ENCODE results near the gene CTAGE1.
"Not testable (repeated sequence)": the region's sequence is repeated elsewhere in the genome, so short reads cannot be mapped to it uniquely, and the experiment has no call there.

CTAGE1 gene

DNA sequence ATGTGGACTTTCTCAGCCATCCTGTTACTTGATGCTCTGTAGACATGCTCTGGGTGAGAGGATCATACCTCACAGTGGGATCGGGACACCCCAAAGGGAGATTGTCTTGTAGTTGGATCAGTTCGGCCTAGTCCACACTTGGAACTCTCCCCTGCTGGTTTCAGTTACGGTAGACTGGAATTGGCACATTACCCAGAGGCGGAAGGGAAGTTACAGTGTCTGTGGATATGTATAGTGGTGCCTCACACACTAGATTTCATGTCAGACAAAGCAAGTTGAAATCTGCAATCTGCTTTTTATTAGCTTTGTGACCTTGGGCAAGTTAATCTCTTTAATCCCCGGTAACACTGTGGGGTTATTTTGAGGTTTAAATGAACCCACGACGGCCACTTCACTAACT is 16.2 kb upstream of the CTAGE1 start:
- DNase-seq = no peak

DNA sequence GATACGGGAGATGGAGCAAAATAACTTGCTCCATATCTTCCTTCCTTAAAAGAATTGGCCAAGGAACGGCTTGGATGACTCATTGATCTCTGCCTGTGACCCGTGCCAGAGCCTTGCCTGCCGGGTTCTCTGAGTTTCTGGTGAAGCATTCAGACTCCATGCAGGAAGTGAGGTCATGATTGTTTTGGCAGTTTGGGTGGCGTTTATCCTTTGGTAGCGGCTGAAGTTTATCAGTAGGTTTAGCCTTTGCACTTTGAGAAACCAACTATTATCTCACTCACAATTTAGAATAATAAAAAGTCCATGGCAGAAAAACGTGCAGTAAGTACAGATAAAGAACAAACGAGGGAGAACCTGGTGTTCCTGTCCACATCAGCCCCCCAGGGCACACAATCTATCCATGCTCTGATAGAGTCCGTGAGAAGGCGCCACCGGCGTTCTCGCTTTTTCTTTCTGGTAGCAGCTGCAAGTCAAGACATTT is 15.0 kb upstream of the CTAGE1 start:
- DNase-seq = no peak

GRCh38 chr18:22429564-22429963 is 11.8 kb upstream of the CTAGE1 start:
- no peak for DNase-seq

- no peak for DNase-seq
Observed at GRCh38 chr18:22428672-22429071, 11.0 kb upstream of the CTAGE1 start.

DNA sequence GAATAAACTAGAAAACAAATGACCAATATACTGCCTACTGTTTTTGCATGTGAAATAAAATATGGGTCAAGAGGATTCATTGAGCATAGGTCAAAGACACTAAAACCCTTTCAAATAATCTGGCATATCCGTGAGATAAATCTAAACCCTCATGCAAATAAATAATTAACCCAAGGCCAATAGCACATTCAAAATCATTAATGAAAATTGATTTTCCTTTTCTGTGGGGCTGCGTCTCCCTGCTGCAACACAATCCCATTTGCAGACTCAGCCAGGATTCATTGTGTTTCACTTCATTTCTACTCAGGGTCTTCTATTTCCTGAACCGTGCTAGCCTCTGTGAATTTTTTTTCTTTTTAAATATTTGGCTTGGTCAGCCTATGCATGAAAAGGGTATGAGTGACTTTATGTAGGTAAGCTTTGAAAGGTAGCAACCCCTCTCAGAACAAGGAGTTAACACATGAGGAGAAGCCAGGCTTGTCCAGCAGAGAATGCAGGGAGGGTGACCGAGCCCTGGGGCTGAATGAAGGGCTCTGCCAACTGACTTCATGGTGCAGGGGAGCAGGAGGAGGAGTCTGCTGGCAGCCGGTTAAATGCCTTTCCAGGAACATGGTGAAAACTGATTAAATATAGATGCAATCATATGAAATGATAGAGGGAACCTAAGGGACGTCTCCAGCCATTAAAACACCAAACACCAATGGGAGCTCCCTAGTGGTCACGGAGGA is 10.3 kb upstream of the CTAGE1 start:
- DNase-seq = no peak

GRCh38 chr18:22424565-22424963 is 6.8 kb upstream of the CTAGE1 start:
- DNase-seq = no peak

DNA sequence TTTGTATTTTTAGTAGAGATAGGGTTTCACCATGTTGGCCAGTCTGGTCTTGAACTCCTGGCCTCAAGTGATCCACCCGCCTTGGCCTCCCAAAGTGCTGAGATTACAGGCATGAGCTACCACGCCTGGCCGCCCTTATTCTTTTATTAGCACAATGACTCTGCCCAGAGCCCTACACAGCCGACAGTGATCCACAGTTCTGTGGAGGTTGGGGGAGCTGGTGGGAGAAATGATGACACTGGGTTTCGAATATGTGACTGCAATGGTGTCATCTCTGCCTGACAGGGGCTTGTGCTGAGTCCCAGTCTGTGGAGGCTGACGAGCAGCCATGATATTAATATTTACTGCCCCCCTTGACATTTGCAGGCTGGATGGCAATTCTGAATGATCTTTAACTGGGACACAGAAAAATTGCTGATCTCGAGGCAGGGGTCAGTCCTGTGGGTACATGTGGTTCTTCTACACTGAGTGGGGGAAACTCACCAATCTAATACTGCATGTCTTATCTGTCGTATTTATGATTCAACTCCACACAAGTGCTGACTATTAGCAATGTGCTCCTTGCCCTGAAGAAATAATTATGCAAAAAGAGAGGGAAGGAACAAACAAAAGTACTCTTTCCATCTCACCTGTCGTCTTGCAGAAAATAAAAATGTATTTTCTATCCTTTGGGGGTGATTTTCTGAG is 6.3 kb upstream of the CTAGE1 start:
- DNase-seq = no peak

DNA sequence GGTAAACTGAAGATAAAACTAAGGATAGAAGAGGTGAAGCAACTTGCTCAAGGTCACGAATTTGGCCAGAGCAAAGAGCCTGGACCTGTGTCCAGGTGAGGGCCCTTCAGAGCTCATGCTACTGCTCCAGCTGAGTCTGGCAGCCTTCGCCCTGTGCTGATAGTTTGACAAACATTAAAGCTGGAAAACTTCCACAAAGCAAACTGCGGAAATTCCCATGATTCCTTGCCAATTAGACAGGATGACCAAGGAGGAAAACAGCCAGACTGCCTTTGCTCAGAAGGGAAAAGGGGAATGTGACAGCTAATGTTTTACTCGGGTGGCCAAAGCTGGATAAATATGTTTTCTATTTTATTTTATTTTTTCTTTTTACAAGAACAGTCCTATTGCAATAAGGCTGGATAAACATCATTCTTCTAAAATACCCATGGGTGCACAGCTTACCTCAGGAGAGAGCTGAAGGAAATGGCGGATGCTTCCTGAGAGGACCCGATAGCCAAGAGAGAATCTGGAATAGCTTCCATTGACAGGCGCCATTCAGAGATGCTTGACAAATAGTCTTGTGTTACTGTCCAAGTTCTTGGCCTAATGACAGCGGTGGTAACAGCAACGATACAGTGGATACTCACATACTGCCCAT is 5.3 kb upstream of the CTAGE1 start:
- DNase-seq = no peak

DNA sequence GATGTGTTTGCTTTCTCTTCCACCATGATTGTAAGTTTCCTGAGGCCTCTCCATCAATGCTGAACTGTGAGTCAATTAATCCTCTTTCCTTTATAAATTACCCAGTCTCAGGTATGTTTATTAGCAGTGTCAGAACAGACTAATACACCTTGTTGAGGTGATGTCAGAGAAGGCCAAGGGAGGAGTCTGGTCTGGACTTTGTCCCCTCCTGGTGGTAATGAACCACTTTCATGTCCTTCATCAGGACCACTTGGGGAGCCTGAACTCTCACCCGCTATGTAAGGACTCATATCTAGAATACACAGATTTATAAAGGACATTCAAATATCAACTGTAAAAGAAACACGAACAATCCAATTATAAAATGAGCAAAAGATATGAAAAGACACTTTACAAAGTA is 2.9 kb upstream of the CTAGE1 start:
- DNase-seq = no peak

DNA sequence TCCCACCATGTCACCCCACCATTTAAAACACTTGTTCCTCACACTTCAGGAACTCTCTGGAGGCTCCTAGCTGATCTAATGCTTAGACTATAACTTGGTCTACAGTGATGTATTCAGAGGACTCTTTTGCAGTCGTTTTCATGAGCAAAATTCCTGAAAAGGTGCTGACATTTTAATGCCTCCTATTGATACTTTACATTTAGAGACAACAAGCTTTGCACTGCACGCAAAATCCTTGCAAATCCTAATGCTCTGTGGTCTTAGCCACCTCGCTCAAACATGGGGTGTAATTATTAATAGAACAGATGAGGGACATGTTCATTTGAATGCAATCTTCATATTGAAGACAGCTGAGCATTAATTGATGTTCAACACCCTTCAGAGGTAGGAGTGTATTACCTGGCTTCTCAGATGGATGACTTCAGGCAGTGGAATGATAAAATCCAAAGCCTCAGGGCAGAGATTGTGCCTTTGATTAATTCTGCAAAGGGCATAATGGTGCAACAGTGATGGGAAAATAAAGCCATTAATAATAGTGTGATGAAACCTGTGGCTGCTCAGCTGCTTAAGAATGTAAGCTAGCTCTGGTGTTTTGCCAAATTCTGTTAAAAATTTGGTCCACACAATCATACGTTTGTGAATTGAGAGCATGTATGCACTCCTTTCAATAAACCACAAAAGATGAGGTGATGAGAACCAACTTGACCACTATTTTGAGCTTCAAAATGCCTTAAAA is 5.4 kb downstream of the CTAGE1 start:
- no peak for DNase-seq

GRCh38 chr18:22411446-22411845 is 6.3 kb downstream of the CTAGE1 start:
- DNase-seq = no peak

DNA sequence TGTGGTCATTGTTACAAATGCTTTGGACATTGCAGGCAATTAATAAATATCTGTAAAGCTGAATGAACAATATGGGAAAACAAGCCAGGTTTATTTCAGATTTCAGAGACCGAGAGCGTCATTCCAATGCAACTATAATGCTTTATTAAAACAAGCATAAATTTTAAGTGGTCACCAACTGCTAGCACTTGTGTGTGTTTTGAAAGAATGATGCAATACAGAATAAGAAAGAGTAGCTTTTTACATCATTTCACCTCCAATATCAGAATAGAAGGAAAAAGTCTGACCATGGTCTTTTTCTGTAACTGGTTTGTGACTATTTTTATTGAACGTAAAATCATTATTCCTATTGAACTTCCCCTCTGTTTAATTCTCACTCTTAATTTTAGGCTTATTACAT is 7.6 kb downstream of the CTAGE1 start:
- DNase-seq = no peak

GRCh38 chr18:22409445-22409844 is 8.3 kb downstream of the CTAGE1 start:
- DNase-seq = no peak

- no peak for DNase-seq
Observed at GRCh38 chr18:22408059-22408458, 9.7 kb downstream of the CTAGE1 start.

GRCh38 chr18:22405142-22405541 is 12.6 kb downstream of the CTAGE1 start:
- no peak for DNase-seq

- no peak for DNase-seq
Observed at GRCh38 chr18:22403950-22404349, 13.8 kb downstream of the CTAGE1 start.

- no peak for DNase-seq
Observed at GRCh38 chr18:22399949-22400348, 17.8 kb downstream of the CTAGE1 start.

- DNase-seq = no peak
Observed at GRCh38 chr18:22398464-22398863, 19.3 kb downstream of the CTAGE1 start.

DNA sequence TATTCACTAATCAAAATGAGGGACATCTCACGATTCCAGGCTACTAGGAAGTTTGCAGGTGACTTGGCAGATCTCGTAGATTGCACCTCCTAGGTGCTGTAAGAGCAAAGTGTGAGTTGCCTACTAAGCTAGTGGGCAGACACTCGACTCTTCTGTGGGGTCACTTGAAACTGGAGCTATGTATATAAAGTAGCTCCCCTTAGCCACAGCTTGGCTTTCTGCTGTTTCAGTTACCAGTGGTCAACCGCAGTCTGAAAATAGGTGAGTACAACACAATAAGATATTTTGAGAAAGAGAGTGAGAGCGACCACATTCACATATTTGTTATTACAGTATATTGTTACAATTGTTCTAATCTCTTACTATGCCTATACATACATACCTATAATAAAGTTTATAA is 23.3 kb downstream of the CTAGE1 start:
- DNase-seq = no peak

GRCh38 chr18:22393164-22393563 is 24.6 kb downstream of the CTAGE1 start:
- not testable (repeated sequence) for DNase-seq

DNA sequence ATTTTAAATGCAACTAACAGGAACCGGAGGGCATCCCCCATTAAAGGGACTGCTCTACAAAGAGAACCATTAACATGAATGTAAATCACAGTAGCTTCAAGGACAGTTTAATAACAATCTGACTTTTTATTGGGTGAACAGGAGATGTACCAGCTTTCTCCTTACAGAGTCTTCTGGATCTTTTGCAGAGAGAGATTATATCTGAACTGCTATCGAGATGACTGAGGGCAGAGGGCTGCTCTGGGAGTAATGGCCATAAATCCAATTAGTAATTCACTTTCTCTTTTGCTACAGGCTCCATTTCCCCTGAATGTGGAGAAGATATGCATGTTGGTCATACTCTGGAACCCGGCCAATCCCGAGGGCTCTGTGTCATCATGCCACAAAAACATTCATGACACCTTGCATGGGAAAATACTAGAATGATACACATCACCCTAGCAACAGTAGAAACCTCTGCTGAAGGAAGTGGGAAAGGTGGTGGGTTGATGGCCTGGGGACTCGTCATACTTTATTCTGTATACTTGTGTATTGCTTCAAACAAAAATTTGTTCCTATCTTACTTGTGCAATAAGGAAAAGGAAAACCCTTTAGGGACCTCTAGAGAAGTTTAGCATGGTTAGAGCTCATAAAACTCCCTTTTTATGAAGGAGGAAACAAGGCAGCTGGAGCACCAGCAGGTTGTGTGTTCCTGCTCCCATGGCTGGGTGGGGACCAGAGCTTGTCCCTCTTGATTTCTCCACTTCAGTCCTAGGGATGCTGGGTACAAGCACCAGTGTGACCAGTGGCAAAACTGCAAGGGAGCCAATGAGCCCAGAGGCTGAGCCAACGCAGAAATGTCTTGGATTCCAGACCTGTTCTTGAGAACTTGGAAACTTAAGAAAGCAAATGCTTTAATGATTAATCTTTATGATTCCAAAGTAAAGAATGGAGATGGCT is 26.0 kb downstream of the CTAGE1 start:
- DNase-seq = no peak

GRCh38 chr18:22387787-22388186 is 29.9 kb downstream of the CTAGE1 start:
- no peak for DNase-seq
